ENCODE measurements around the gene EEA1.

- TF ChIP-seq POLR2AphosphoS5 (IDR thresholded peaks at IDR 0.05; ENCODE audit: borderline replicate concordance, low read depth, low read length) = no peak
- no peak for TF ChIP-seq EZH2 (IDR thresholded peaks at IDR 0.05)
Observed at GRCh38 chr12:92735131-92735721, 193.9 kb downstream of the EEA1 start.

Data from SK-N-MC (cell line).